ENCODE measurements around the gene CAPZA2. TPM values are rescaled to one million over a fixed set of nuclear protein-coding genes. Genes with fewer than 3 reads are reported as not detected.
"Not testable (repeated sequence)": the region's sequence is repeated elsewhere in the genome, so short reads cannot be mapped to it uniquely, and the experiment has no call there.

CAPZA2 gene
- polyA plus RNA-seq (2011; rRNA removed) = 47.4 and 115 TPM in 2 replicates
- 22.3 and 23.7 TPM in 2 replicates for polyA minus RNA-seq (2011; rRNA and poly(A)+ RNA removed)

DNA sequence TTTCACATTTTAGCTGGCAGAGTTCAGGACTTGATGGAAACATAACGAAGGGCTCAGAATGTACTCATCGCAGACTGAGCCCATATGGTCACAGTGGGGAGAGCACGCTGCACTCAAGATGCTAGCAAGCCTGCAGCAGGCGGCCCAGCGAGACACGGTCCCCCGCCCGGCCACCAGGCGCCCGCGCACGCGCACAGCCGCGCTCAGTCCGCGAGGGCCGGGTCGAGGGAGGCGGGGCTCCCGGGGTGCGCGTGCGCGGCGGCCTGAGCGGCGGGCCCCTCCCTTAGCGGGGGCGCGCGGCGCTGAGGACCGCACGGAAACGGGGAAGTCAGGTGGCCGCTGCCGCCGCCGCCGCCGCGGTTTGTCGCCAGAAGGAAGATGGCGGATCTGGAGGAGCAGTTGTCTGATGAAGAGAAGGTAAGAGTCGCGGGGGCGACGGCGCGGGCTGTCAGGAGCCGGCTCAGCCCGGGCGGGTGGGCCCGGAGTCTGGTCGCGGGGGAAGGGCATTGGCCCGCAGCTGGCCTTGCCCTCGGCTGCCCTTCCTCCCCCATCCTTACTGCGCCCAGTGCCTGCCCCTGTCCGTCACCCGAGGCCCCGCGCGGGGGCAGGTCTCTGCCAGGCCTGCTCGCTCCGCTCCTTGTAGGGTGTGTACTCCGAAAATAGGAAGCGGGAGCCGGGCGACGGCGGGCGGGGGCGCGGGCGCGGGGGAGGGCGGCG is at the start of gene CAPZA2:
TSS of gene CAPZA2 (plus strand) at position 354 of the 717 bp plus-strand sequence. CDS start at position 379, 25 bp downstream.
- CTCF ChIA-PET = no interaction called here
- DNase-seq (ENCODE audit: low read depth) = peak; percentile 40
- Histone ChIP-seq H3K27me3 (ENCODE audit: control insufficient read depth, insufficient read depth, low read length) (no peaks in the 10 kb centered on the region), H3K36me3 (ENCODE audit: control insufficient read depth, insufficient read depth, low read length) (no peaks in the 10 kb centered on the region), H3K4me3 (ENCODE audit: low read depth, low read length) (peak within 1 kb of the TSS; percentile 98)
- POLR2A ChIA-PET = no interaction called here
- TF ChIP-seq, protein P1, sequence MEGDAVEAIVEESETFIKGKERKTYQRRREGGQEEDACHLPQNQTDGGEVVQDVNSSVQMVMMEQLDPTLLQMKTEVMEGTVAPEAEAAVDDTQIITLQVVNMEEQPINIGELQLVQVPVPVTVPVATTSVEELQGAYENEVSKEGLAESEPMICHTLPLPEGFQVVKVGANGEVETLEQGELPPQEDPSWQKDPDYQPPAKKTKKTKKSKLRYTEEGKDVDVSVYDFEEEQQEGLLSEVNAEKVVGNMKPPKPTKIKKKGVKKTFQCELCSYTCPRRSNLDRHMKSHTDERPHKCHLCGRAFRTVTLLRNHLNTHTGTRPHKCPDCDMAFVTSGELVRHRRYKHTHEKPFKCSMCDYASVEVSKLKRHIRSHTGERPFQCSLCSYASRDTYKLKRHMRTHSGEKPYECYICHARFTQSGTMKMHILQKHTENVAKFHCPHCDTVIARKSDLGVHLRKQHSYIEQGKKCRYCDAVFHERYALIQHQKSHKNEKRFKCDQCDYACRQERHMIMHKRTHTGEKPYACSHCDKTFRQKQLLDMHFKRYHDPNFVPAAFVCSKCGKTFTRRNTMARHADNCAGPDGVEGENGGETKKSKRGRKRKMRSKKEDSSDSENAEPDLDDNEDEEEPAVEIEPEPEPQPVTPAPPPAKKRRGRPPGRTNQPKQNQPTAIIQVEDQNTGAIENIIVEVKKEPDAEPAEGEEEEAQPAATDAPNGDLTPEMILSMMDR (IDR thresholded peaks at IDR 0.05; ENCODE audit: insufficient read depth, low read depth, low read length) = 0 out of 2 replicates have a peak, but pooled peaks have one; percentile 26

- ChIA-PET POLR2A (interaction anchor here (1.1 kb wide), 1 partner anchor 181 kb away, joined by 3 read pairs; no protein-coding TSS in a partner anchor), CTCF (interaction anchor here (1.1 to 2.6 kb wide), 3 partner anchors 137 to 221 kb away, joined by 3 to 14 read pairs (median 3); partner anchors contain the start of gene MET)
- TF ChIP-seq, protein P1 (IDR thresholded peaks at IDR 0.05; ENCODE audit: insufficient read depth, low read depth, low read length) = no peak
- no peak for DNase-seq (ENCODE audit: low read depth)
- Histone ChIP-seq H3K27me3 (ENCODE audit: control insufficient read depth, insufficient read depth, low read length) (no peaks in the 10 kb centered on the region), H3K36me3 (ENCODE audit: control insufficient read depth, insufficient read depth, low read length) (no peaks in the 10 kb centered on the region), H3K4me3 (ENCODE audit: low read depth, low read length) (no peak overlapping the region)
These were observed 49.5 kb upstream of the CAPZA2 start for GRCh38 chr7:116812860-116813259.

GRCh38 chr7:116813371-116813770 is 49.0 kb upstream of the CAPZA2 start:
- POLR2A ChIA-PET = interaction anchor here (1.1 kb wide), 1 partner anchor 181 kb away, joined by 3 read pairs; no protein-coding TSS in a partner anchor
- DNase-seq (ENCODE audit: low read depth); H3K36me3 ChIP-seq (ENCODE audit: control insufficient read depth, insufficient read depth, low read length); H3K4me3 ChIP-seq (ENCODE audit: low read depth, low read length); H3K27me3 ChIP-seq (ENCODE audit: control insufficient read depth, insufficient read depth, low read length): not testable (repeated sequence)
- CTCF ChIA-PET = interaction anchor here (0.6 to 2.6 kb wide), 4 partner anchors 9 to 221 kb away, joined by 3 to 14 read pairs (median 3); partner anchors contain the start of gene MET

- H3K36me3 ChIP-seq (ENCODE audit: control insufficient read depth, insufficient read depth, low read length) = no peaks in the 10 kb centered on the region
- H3K27me3 ChIP-seq (ENCODE audit: control insufficient read depth, insufficient read depth, low read length) = no peaks in the 10 kb centered on the region
- TF ChIP-seq, protein P1 (IDR thresholded peaks at IDR 0.05; ENCODE audit: insufficient read depth, low read depth, low read length) = no peak
- DNase-seq (ENCODE audit: low read depth) = no peak
- no peak overlapping the region for H3K4me3 ChIP-seq (ENCODE audit: low read depth, low read length)
- ChIA-PET POLR2A (no interaction called here), CTCF (interaction anchor here (1.6 to 2.6 kb wide), 2 partner anchors 223 to 574 kb away, joined by 3 to 14 read pairs; no protein-coding TSS in a partner anchor)
These were observed 47.3 kb upstream of the CAPZA2 start for GRCh38 chr7:116815041-116815440.

GRCh38 chr7:116820149-116820548 is 42.2 kb upstream of the CAPZA2 start:
- TF ChIP-seq, protein P1 (IDR thresholded peaks at IDR 0.05; ENCODE audit: insufficient read depth, low read depth, low read length) = no peak
- Histone ChIP-seq H3K36me3 (ENCODE audit: control insufficient read depth, insufficient read depth, low read length) (no peaks in the 10 kb centered on the region), H3K4me3 (ENCODE audit: low read depth, low read length) (no peak overlapping the region), H3K27me3 (ENCODE audit: control insufficient read depth, insufficient read depth, low read length) (no peaks in the 10 kb centered on the region)
- ChIA-PET CTCF (no interaction called here), POLR2A (no interaction called here)
- no peak for DNase-seq (ENCODE audit: low read depth)

GRCh38 chr7:116821647-116822046 is 40.7 kb upstream of the CAPZA2 start:
- POLR2A ChIA-PET; H3K27me3 ChIP-seq (ENCODE audit: control insufficient read depth, insufficient read depth, low read length); H3K36me3 ChIP-seq (ENCODE audit: control insufficient read depth, insufficient read depth, low read length); CTCF ChIA-PET; H3K4me3 ChIP-seq (ENCODE audit: low read depth, low read length); DNase-seq (ENCODE audit: low read depth): not testable (repeated sequence)

Data from BJ (cell line).